GM23338 (cell line): Measurements from ENCODE around the gene RAB11FIP4. TPM values are rescaled to one million over a fixed set of nuclear protein-coding genes. Genes with fewer than 3 reads are reported as not detected.

ENCODE experiments used
- ATAC-seq: fragments of 200-7000 bp; cut with Tn5 transposase; 3 replicates; pipeline ENCODE4 v1.9.1; 2020
- DNase-seq: peaks from one replicate; pipeline ENCODE4 v3.0.0-alpha.2; 2015; ENCODE audit warnings: low spot score
- H2AFZ ChIP-seq: fragments of 200-600 bp; sonication (generic); 2 replicates; pipeline ENCODE4 v1.8.0; 2016; ENCODE audit warnings: antibody characterized with exemption, mild to moderate bottlenecking, moderate library complexity
- H3F3A ChIP-seq: fragments of 200-600 bp; sonication (generic); replicated peaks from 2 replicates; pipeline ENCODE4 v1.8.0; 2017; ENCODE audit warnings: antibody characterized with exemption, mixed run types, low read depth
- H3K27ac ChIP-seq: fragments of 200-600 bp; sonication (generic); 2 replicates; pipeline ENCODE4 v1.6.1; 2016; ENCODE audit warnings: low read depth
- H3K27me3 ChIP-seq: fragments of 200-600 bp; sonication (generic); 2 replicates; pipeline ENCODE4 v1.8.0; 2016; ENCODE audit warnings: mild to moderate bottlenecking, mixed run types, moderate library complexity; ENCODE audit not compliant: insufficient read depth
- H3K36me3 ChIP-seq: fragments of 200-600 bp; sonication (generic); 2 replicates; pipeline ENCODE4 v1.8.0; 2016; ENCODE audit warnings: mild to moderate bottlenecking; ENCODE audit not compliant: insufficient read depth
- H3K4me1 ChIP-seq: fragments of 200-600 bp; sonication (generic); 2 replicates; pipeline ENCODE4 v1.8.0; 2016; ENCODE audit warnings: mild to moderate bottlenecking, moderate library complexity; ENCODE audit not compliant: insufficient read depth
- H3K4me2 ChIP-seq: fragments of 200-600 bp; sonication (generic); 2 replicates; pipeline ENCODE4 v1.7.1; 2017; ENCODE audit warnings: mixed run types
- H3K4me3 ChIP-seq: fragments of 200-600 bp; sonication (generic); 2 replicates; pipeline ENCODE4 v1.6.1; 2016; ENCODE audit warnings: mixed run types
- H3K79me2 ChIP-seq: fragments of 200-600 bp; sonication (generic); replicated peaks from 2 replicates; pipeline ENCODE4 v1.8.0; 2017; ENCODE audit warnings: mild to moderate bottlenecking; ENCODE audit not compliant: insufficient read depth
- H3K9me2 ChIP-seq: fragments of 200-600 bp; sonication (generic); 2 replicates; pipeline ENCODE4 v1.8.0; 2017; ENCODE audit not compliant: insufficient read depth
- H4K20me1 ChIP-seq: fragments of 200-600 bp; sonication (generic); replicated peaks from 2 replicates; pipeline ENCODE4 v1.8.0; 2017; ENCODE audit warnings: mild to moderate bottlenecking; ENCODE audit not compliant: insufficient read depth
- H3K27ac Mint-ChIP-seq: 2 replicates; pipeline ENCODE4 v1.8.0; 2020; ENCODE audit warnings: inconsistent platforms, mild to moderate bottlenecking, moderate library complexity, mixed read lengths
- H3K27me3 Mint-ChIP-seq: 3 replicates; pipeline ENCODE4 v1.8.0; 2022; ENCODE audit warnings: low read depth, mild to moderate bottlenecking, moderate library complexity, mixed read lengths, inconsistent platforms; ENCODE audit not compliant: insufficient read depth, poor library complexity
- H3K36me3 Mint-ChIP-seq: 3 replicates; pipeline ENCODE4 v1.8.0; 2021; ENCODE audit warnings: low read depth, mild to moderate bottlenecking, inconsistent platforms, moderate library complexity, mixed read lengths
- H3K4me1 Mint-ChIP-seq: 3 replicates; pipeline ENCODE4 v1.8.0; 2020; ENCODE audit warnings: mild to moderate bottlenecking, inconsistent platforms, mixed read lengths
- H3K4me3 Mint-ChIP-seq: 3 replicates; pipeline ENCODE4 v1.8.0; 2021; ENCODE audit warnings: moderate library complexity, mild to moderate bottlenecking, inconsistent platforms, mixed read lengths
- H3K9me3 Mint-ChIP-seq: 3 replicates; pipeline ENCODE4 v1.8.0; 2020; ENCODE audit warnings: moderate library complexity, mild to moderate bottlenecking, inconsistent platforms, mixed read lengths
- CREB1 ChIP-seq: fragments of 250-450 bp; sonication (Bioruptor Pico); IDR thresholded peaks from 2 replicates; pipeline ENCODE4 v1.5.0; 2020; ENCODE audit warnings: low read depth, mild to moderate bottlenecking, moderate library complexity
- ETS1 ChIP-seq: IDR thresholded peaks from 2 replicates; pipeline ENCODE4 v1.6.1; 2016; ENCODE audit warnings: antibody characterized with exemption
- EZH2 ChIP-seq: fragments of 200-600 bp; sonication (generic); IDR thresholded peaks from one replicate; pipeline ENCODE4 v1.8.0; 2017; ENCODE audit warnings: antibody characterized with exemption, mild to moderate bottlenecking, low read depth; ENCODE audit not compliant: unreplicated experiment
- EZH2phosphoT487 ChIP-seq: fragments of 200-600 bp; sonication (generic); IDR thresholded peaks from one replicate; pipeline ENCODE4 v1.8.1; 2018; ENCODE audit warnings: antibody characterized with exemption; ENCODE audit not compliant: unreplicated experiment
- JUNB ChIP-seq: IDR thresholded peaks from one replicate; pipeline ENCODE4 v1.6.1; 2016; ENCODE audit warnings: antibody characterized with exemption; ENCODE audit not compliant: unreplicated experiment
- NANOG ChIP-seq: IDR thresholded peaks from 2 replicates; pipeline ENCODE4 v1.6.1; 2016; ENCODE audit warnings: antibody characterized with exemption, borderline replicate concordance
- POLR2AphosphoS5 ChIP-seq: IDR thresholded peaks from 2 replicates; pipeline ENCODE4 v1.6.1; 2016; ENCODE audit warnings: antibody characterized with exemption, low read depth
- STAT1 ChIP-seq: IDR thresholded peaks from one replicate; pipeline ENCODE4 v1.6.1; 2016; ENCODE audit warnings: antibody characterized with exemption; ENCODE audit not compliant: unreplicated experiment
- ZNF114 ChIP-seq: fragments of 250-450 bp; sonication (Bioruptor Pico); IDR thresholded peaks from 2 replicates; pipeline ENCODE4 v1.5.0; 2020; ENCODE audit warnings: mild to moderate bottlenecking, moderate library complexity
- ZNF331 ChIP-seq: fragments of 250-450 bp; sonication (Bioruptor Pico); IDR thresholded peaks from 2 replicates; pipeline ENCODE4 v1.5.0; 2020; ENCODE audit warnings: low read depth, mild to moderate bottlenecking, moderate library complexity
- polyA plus RNA-seq: library from polyadenylated mRNA; unstranded; fragments of >200 nt; fragmentation: Nextera tagmentation; extraction: Ambion mirVana; gene quantifications from 2 replicates; pipeline ENCODE4 v1.2.1, GENCODE V29; 2016
- total RNA-seq: library from RNA; depleted of rRNA; stranded (reverse); fragments of >200 nt; shearing (Covaris generic); gene quantifications from 2 replicates; pipeline ENCODE4 v1.2.3, GENCODE V29; 2014
- TF ChIP-seq, protein P1 (sequence below): IDR thresholded peaks from one replicate; pipeline ENCODE4 v1.6.1; 2018; ENCODE audit warnings: antibody characterized with exemption; ENCODE audit not compliant: unreplicated experiment
- TF ChIP-seq, protein P2 (sequence below), 2 experiments: fragments of 200-600 bp in 1 of 2; sonication (generic) in 1 of 2; conservative IDR thresholded peaks; 2 replicates each; pipeline versions ENCODE4 v1.5.1 to v1.6.1; 2016 to 2017; ENCODE audit warnings: antibody characterized with exemption in 2 of 2, low read depth in 2 of 2, mild to moderate bottlenecking in 2 of 2, moderate library complexity in 1 of 2
- TF ChIP-seq, protein P3 (sequence below): fragments of 250-450 bp; sonication (Bioruptor Pico); IDR thresholded peaks from 2 replicates; pipeline ENCODE4 v1.5.0; 2020; ENCODE audit warnings: mild to moderate bottlenecking, moderate library complexity

The RAB11FIP4 gene
- total and polyA plus RNA-seq, 2 experiments from 2014 or later = 26.0 to 65.6 TPM

GRCh38 chr17:31453896-31454295, 62.4 kb downstream of the RAB11FIP4 start:
- no peaks in the 10 kb centered on the region for H3K36me3 Mint-ChIP-seq
- H3K9me2 ChIP-seq = no peaks in the 10 kb centered on the region
- H3K4me1 ChIP-seq = peaks cover 4% of the 10 kb centered on the region; the same call in 1 of the 2 replicates
- peaks cover 25% of the 10 kb centered on the region for H3K4me1 Mint-ChIP-seq
- no peak overlapping the region for H2AFZ ChIP-seq
- H3K27ac Mint-ChIP-seq = no peak overlapping the region
- no peak overlapping the region for H3K27ac ChIP-seq
- no peak overlapping the region for H3K4me2 ChIP-seq
- no peaks in the 10 kb centered on the region for H3K79me2 ChIP-seq
- H3K27me3 Mint-ChIP-seq = peaks cover 12% of the 10 kb centered on the region
- H3K4me3 ChIP-seq = no peak overlapping the region
- H3F3A ChIP-seq = no peaks in the 10 kb centered on the region
- no peaks in the 10 kb centered on the region for H3K36me3 ChIP-seq
- H3K27me3 ChIP-seq = no peaks in the 10 kb centered on the region
- ATAC-seq (no peak), DNase-seq (no peak)
- H3K9me3 Mint-ChIP-seq = no peaks in the 10 kb centered on the region; the same call in 2 of the 3 replicates
- H3K4me3 Mint-ChIP-seq = no peak overlapping the region
- no peaks in the 10 kb centered on the region for H4K20me1 ChIP-seq
- no peak for TF ChIP-seq POLR2AphosphoS5
- TF ChIP-seq, protein P1, sequence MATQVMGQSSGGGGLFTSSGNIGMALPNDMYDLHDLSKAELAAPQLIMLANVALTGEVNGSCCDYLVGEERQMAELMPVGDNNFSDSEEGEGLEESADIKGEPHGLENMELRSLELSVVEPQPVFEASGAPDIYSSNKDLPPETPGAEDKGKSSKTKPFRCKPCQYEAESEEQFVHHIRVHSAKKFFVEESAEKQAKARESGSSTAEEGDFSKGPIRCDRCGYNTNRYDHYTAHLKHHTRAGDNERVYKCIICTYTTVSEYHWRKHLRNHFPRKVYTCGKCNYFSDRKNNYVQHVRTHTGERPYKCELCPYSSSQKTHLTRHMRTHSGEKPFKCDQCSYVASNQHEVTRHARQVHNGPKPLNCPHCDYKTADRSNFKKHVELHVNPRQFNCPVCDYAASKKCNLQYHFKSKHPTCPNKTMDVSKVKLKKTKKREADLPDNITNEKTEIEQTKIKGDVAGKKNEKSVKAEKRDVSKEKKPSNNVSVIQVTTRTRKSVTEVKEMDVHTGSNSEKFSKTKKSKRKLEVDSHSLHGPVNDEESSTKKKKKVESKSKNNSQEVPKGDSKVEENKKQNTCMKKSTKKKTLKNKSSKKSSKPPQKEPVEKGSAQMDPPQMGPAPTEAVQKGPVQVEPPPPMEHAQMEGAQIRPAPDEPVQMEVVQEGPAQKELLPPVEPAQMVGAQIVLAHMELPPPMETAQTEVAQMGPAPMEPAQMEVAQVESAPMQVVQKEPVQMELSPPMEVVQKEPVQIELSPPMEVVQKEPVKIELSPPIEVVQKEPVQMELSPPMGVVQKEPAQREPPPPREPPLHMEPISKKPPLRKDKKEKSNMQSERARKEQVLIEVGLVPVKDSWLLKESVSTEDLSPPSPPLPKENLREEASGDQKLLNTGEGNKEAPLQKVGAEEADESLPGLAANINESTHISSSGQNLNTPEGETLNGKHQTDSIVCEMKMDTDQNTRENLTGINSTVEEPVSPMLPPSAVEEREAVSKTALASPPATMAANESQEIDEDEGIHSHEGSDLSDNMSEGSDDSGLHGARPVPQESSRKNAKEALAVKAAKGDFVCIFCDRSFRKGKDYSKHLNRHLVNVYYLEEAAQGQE = no peak
- no peak for TF ChIP-seq ZNF114 (CRISPR knock-in tag)
- no peak for TF ChIP-seq STAT1
- no peak for TF ChIP-seq NANOG
- TF ChIP-seq, protein P2, sequence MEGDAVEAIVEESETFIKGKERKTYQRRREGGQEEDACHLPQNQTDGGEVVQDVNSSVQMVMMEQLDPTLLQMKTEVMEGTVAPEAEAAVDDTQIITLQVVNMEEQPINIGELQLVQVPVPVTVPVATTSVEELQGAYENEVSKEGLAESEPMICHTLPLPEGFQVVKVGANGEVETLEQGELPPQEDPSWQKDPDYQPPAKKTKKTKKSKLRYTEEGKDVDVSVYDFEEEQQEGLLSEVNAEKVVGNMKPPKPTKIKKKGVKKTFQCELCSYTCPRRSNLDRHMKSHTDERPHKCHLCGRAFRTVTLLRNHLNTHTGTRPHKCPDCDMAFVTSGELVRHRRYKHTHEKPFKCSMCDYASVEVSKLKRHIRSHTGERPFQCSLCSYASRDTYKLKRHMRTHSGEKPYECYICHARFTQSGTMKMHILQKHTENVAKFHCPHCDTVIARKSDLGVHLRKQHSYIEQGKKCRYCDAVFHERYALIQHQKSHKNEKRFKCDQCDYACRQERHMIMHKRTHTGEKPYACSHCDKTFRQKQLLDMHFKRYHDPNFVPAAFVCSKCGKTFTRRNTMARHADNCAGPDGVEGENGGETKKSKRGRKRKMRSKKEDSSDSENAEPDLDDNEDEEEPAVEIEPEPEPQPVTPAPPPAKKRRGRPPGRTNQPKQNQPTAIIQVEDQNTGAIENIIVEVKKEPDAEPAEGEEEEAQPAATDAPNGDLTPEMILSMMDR (conservative IDR thresholded peaks at IDR 0.05; ENCODE audit: low read depth in 2 of 2) = no peak
- no peak for TF ChIP-seq EZH2
- no peak for TF ChIP-seq ZNF331 (CRISPR knock-in tag)
- TF ChIP-seq ETS1 = no peak
- TF ChIP-seq EZH2phosphoT487 = no peak
- TF ChIP-seq, protein P3, sequence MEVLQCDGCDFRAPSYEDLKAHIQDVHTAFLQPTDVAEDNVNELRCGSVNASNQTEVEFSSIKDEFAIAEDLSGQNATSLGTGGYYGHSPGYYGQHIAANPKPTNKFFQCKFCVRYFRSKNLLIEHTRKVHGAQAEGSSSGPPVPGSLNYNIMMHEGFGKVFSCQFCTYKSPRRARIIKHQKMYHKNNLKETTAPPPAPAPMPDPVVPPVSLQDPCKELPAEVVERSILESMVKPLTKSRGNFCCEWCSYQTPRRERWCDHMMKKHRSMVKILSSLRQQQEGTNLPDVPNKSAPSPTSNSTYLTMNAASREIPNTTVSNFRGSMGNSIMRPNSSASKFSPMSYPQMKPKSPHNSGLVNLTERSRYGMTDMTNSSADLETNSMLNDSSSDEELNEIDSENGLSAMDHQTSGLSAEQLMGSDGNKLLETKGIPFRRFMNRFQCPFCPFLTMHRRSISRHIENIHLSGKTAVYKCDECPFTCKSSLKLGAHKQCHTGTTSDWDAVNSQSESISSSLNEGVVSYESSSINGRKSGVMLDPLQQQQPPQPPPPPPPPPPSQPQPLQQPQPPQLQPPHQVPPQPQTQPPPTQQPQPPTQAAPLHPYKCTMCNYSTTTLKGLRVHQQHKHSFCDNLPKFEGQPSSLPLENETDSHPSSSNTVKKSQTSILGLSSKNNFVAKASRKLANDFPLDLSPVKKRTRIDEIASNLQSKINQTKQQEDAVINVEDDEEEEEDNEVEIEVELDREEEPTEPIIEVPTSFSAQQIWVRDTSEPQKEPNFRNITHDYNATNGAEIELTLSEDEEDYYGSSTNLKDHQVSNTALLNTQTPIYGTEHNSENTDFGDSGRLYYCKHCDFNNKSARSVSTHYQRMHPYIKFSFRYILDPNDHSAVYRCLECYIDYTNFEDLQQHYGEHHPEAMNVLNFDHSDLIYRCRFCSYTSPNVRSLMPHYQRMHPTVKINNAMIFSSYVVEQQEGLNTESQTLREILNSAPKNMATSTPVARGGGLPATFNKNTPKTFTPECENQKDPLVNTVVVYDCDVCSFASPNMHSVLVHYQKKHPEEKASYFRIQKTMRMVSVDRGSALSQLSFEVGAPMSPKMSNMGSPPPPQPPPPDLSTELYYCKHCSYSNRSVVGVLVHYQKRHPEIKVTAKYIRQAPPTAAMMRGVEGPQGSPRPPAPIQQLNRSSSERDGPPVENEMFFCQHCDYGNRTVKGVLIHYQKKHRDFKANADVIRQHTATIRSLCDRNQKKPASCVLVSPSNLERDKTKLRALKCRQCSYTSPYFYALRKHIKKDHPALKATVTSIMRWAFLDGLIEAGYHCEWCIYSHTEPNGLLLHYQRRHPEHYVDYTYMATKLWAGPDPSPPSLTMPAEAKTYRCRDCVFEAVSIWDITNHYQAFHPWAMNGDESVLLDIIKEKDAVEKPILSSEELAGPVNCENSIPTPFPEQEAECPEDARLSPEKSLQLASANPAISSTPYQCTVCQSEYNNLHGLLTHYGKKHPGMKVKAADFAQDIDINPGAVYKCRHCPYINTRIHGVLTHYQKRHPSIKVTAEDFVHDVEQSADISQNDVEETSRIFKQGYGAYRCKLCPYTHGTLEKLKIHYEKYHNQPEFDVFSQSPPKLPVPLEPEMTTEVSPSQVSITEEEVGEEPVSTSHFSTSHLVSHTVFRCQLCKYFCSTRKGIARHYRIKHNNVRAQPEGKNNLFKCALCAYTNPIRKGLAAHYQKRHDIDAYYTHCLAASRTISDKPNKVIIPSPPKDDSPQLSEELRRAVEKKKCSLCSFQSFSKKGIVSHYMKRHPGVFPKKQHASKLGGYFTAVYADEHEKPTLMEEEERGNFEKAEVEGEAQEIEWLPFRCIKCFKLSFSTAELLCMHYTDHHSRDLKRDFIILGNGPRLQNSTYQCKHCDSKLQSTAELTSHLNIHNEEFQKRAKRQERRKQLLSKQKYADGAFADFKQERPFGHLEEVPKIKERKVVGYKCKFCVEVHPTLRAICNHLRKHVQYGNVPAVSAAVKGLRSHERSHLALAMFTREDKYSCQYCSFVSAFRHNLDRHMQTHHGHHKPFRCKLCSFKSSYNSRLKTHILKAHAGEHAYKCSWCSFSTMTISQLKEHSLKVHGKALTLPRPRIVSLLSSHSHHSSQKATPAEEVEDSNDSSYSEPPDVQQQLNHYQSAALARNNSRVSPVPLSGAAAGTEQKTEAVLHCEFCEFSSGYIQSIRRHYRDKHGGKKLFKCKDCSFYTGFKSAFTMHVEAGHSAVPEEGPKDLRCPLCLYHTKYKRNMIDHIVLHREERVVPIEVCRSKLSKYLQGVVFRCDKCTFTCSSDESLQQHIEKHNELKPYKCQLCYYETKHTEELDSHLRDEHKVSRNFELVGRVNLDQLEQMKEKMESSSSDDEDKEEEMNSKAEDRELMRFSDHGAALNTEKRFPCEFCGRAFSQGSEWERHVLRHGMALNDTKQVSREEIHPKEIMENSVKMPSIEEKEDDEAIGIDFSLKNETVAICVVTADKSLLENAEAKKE (CRISPR knock-in tag) = no peak
- TF ChIP-seq CREB1 = no peak
- TF ChIP-seq JUNB = no peak
